ENCODE measurements around the gene SMYD4.

The SMYD4 gene

GRCh38 chr17:1762233-1762900 is 67.3 kb downstream of the SMYD4 start:
- no peaks in the 10 kb centered on the region for H3K9me3 ChIP-seq (ENCODE audit: insufficient read depth, low read length)
- peak overlapping the region; percentile 76 for H3K9ac ChIP-seq (ENCODE audit: insufficient read length, low read depth)
- H3K4me1 ChIP-seq (ENCODE audit: insufficient read depth, insufficient read length), result peaks cover 13% of the 10 kb centered on the region
- peaks cover 1% of the 10 kb centered on the region for H3K36me3 ChIP-seq (ENCODE audit: insufficient read depth, insufficient read length, low read length)
- no peaks in the 10 kb centered on the region for H3K27me3 ChIP-seq (ENCODE audit: insufficient read depth, insufficient read length)
- no peak for DNase-seq (ENCODE audit: low read depth, low spot score)
- TF ChIP-seq ZNF274 (IDR thresholded peaks at IDR 0.05; ENCODE audit: low read depth, low read length) (no peak), SUZ12 (IDR thresholded peaks at IDR 0.05; ENCODE audit: extremely low read depth, insufficient read depth, insufficient read length) (no peak), YY1 (IDR thresholded peaks at IDR 0.05; ENCODE audit: insufficient read depth, insufficient read length) (no peak)
- peak overlapping the region; percentile 56 for H3K4me3 ChIP-seq (ENCODE audit: insufficient read length, low read depth)

DNA sequence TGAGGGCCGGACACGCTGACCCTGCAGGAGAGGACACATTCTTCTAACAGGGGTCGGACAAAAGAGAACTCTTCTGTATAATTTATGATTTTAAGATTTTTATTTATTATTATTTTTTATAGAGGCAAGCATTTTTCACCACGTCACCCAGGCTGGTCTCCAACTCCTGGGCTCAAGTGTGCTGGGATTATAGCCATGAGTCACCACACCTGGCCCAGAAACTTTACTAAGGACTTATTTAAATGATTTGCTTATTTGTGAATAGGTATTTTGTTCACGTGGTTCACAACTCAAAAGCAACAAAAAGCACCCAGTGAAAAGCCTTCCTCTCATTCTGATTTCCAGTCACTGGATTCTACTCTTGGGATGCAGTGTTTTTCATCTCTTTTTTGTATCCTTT is 70.2 kb downstream of the SMYD4 start:
- H3K4me3 ChIP-seq (ENCODE audit: insufficient read length, low read depth), result no peak overlapping the region
- no peaks in the 10 kb centered on the region for H3K27me3 ChIP-seq (ENCODE audit: insufficient read depth, insufficient read length)
- peaks cover 9% of the 10 kb centered on the region for H3K4me1 ChIP-seq (ENCODE audit: insufficient read depth, insufficient read length)
- TF ChIP-seq ZNF274 (IDR thresholded peaks at IDR 0.05; ENCODE audit: low read depth, low read length) (no peak), SUZ12 (IDR thresholded peaks at IDR 0.05; ENCODE audit: extremely low read depth, insufficient read depth, insufficient read length) (no peak), YY1 (IDR thresholded peaks at IDR 0.05; ENCODE audit: insufficient read depth, insufficient read length) (no peak)
- H3K9ac ChIP-seq (ENCODE audit: insufficient read length, low read depth), result no peak overlapping the region
- H3K36me3 ChIP-seq (ENCODE audit: insufficient read depth, insufficient read length, low read length), result no peaks in the 10 kb centered on the region
- H3K9me3 ChIP-seq (ENCODE audit: insufficient read depth, low read length), result no peaks in the 10 kb centered on the region
- no peak for DNase-seq (ENCODE audit: low read depth, low spot score)

DNA sequence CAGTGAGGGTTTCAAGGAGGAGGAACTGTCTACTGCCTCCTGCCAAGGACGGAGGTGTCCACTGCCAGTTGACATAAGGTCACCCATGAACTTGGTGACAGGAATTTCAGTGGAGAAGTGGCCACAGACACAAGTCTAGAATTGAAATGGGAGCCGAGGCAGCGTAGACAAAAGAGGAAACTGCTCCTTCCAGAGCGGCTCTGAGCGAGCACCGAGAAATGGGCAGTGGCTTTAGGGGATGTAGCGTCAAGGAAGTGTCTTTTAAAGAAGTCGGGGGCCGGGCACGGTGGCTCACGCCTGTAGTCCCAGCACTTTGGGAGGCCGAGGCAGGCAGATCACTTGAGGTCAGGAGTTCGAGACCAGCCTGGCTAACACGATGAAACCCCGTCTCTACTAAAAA is 70.9 kb downstream of the SMYD4 start:
- no peaks in the 10 kb centered on the region for H3K36me3 ChIP-seq (ENCODE audit: insufficient read depth, insufficient read length, low read length)
- H3K27me3 ChIP-seq (ENCODE audit: insufficient read depth, insufficient read length), result no peaks in the 10 kb centered on the region
- H3K4me1 ChIP-seq (ENCODE audit: insufficient read depth, insufficient read length), result peaks cover 6% of the 10 kb centered on the region
- no peak for DNase-seq (ENCODE audit: low read depth, low spot score)
- H3K9ac ChIP-seq (ENCODE audit: insufficient read length, low read depth), result no peak overlapping the region
- no peaks in the 10 kb centered on the region for H3K9me3 ChIP-seq (ENCODE audit: insufficient read depth, low read length)
- no peak overlapping the region for H3K4me3 ChIP-seq (ENCODE audit: insufficient read length, low read depth)
- TF ChIP-seq SUZ12 (IDR thresholded peaks at IDR 0.05; ENCODE audit: extremely low read depth, insufficient read depth, insufficient read length) (no peak), YY1 (IDR thresholded peaks at IDR 0.05; ENCODE audit: insufficient read depth, insufficient read length) (no peak), ZNF274 (IDR thresholded peaks at IDR 0.05; ENCODE audit: low read depth, low read length) (no peak)

DNA sequence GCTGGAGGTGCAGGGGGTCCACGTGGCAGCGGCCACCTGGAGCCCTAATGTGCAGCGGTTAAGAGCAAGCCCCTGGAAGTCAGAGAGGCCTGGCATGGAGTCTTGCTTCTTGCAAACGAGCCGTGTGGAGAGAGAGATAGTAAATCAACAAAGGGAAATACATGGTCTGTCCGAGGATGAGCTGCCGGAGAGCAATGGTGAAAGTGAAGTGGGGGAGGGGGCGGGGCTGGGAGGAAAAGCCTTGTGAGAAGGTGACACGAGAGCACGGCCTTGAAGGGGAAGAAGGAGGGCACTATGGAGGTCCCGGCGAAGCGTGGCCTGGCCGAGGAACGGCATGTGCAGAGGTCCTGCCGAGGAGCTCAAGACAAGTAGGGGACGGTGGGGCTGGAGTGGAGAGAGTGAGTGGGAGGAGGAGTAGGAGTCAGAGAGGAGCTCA is 73.9 kb downstream of the SMYD4 start:
- no peak for DNase-seq (ENCODE audit: low read depth, low spot score)
- H3K9me3 ChIP-seq (ENCODE audit: insufficient read depth, low read length), result no peaks in the 10 kb centered on the region
- H3K4me3 ChIP-seq (ENCODE audit: insufficient read length, low read depth), result no peak overlapping the region
- no peaks in the 10 kb centered on the region for H3K36me3 ChIP-seq (ENCODE audit: insufficient read depth, insufficient read length, low read length)
- TF ChIP-seq ZNF274 (IDR thresholded peaks at IDR 0.05; ENCODE audit: low read depth, low read length), result no peak
- no peak overlapping the region for H3K9ac ChIP-seq (ENCODE audit: insufficient read length, low read depth)
- no peaks in the 10 kb centered on the region for H3K4me1 ChIP-seq (ENCODE audit: insufficient read depth, insufficient read length)
- no peaks in the 10 kb centered on the region for H3K27me3 ChIP-seq (ENCODE audit: insufficient read depth, insufficient read length)

DNA sequence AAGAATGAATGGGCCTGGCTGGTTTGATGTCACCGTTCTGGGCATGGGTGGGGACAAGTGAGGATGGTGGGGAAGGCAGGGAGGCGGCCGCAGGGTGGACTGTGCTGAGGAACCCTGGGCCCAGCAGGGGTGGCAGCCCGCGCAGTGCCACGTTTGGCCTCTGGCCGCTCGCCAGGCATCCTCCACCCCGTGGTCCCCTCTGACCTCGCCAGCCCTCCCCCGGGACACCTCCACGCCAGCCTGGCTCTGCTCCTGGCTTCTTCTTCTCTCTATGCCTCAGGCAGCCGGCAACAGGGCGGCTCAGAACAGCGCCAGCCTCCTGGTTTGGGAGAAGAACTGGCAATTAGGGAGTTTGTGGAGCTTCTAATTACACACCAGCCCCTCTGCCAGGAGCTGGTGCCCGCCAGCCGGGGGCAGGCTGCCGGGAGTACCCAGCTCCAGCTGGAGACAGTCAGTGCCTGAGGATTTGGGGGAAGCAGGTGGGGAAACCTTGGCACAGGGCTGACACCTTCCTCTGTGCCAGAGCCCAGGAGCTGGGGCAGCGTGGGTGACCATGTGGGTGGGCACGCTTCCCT is 74.4 kb downstream of the SMYD4 start:
- TF ChIP-seq ZNF274 (IDR thresholded peaks at IDR 0.05; ENCODE audit: low read depth, low read length), result no peak
- no peak for TF ChIP-seq SUZ12 (IDR thresholded peaks at IDR 0.05; ENCODE audit: extremely low read depth, insufficient read depth, insufficient read length)
- TF ChIP-seq YY1 (IDR thresholded peaks at IDR 0.05; ENCODE audit: insufficient read depth, insufficient read length), result no peak
- Histone ChIP-seq H3K27me3 (ENCODE audit: insufficient read depth, insufficient read length) (no peaks in the 10 kb centered on the region), H3K36me3 (ENCODE audit: insufficient read depth, insufficient read length, low read length) (no peaks in the 10 kb centered on the region), H3K9me3 (ENCODE audit: insufficient read depth, low read length) (no peaks in the 10 kb centered on the region), H3K4me1 (ENCODE audit: insufficient read depth, insufficient read length) (no peaks in the 10 kb centered on the region), H3K9ac (ENCODE audit: insufficient read length, low read depth) (no peak overlapping the region), H3K4me3 (ENCODE audit: insufficient read length, low read depth) (no peak overlapping the region)
- DNase-seq (ENCODE audit: low read depth, low spot score), result no peak

DNA sequence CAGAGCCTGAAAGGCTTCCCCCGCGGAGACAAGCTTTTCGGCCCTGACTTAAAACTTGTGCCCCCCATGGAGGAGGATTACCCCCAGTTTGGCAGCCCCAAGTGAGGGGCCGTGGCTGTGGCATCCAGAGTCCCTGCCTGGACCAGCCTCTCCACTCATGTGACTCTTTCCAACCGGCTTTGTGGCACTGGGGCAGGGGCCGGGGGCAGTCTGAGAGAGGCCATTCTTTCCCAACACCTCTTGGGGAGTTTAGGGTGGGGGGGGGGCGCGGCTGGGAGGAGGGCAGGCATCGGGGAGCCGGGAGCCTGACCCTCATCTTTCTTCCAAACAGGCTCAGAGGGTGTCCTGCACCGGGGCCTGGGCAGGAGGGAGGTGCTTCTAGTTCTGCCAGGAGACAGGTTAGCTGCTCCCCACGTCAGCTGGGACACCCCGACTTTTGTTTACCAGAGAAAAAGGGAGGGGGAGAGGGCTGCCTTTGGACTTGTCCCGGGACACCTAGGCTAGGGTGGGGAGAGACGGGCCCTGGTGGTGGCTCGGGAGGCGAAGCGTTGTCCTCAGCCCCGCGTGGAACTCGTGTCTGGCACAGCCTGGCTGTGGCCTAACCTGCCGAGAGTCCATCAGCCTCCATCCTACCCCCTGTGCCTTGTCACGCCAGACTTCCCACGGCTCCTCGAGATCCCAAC is 75.1 kb downstream of the SMYD4 start:
- Histone ChIP-seq H3K4me1 (ENCODE audit: insufficient read depth, insufficient read length) (no peaks in the 10 kb centered on the region), H3K36me3 (ENCODE audit: insufficient read depth, insufficient read length, low read length) (no peaks in the 10 kb centered on the region), H3K4me3 (ENCODE audit: insufficient read length, low read depth) (no peak overlapping the region), H3K27me3 (ENCODE audit: insufficient read depth, insufficient read length) (no peaks in the 10 kb centered on the region), H3K9me3 (ENCODE audit: insufficient read depth, low read length) (no peaks in the 10 kb centered on the region), H3K9ac (ENCODE audit: insufficient read length, low read depth) (no peak overlapping the region)
- no peak for TF ChIP-seq ZNF274 (IDR thresholded peaks at IDR 0.05; ENCODE audit: low read depth, low read length)
- no peak for TF ChIP-seq YY1 (IDR thresholded peaks at IDR 0.05; ENCODE audit: insufficient read depth, insufficient read length)
- no peak for TF ChIP-seq SUZ12 (IDR thresholded peaks at IDR 0.05; ENCODE audit: extremely low read depth, insufficient read depth, insufficient read length)
- no peak for DNase-seq (ENCODE audit: low read depth, low spot score)

- no peak for DNase-seq (ENCODE audit: low read depth, low spot score)
- TF ChIP-seq ZNF274 (IDR thresholded peaks at IDR 0.05; ENCODE audit: low read depth, low read length) (no peak), SUZ12 (IDR thresholded peaks at IDR 0.05; ENCODE audit: extremely low read depth, insufficient read depth, insufficient read length) (no peak), YY1 (IDR thresholded peaks at IDR 0.05; ENCODE audit: insufficient read depth, insufficient read length) (no peak)
- Histone ChIP-seq H3K9me3 (ENCODE audit: insufficient read depth, low read length) (no peaks in the 10 kb centered on the region), H3K36me3 (ENCODE audit: insufficient read depth, insufficient read length, low read length) (no peaks in the 10 kb centered on the region), H3K27me3 (ENCODE audit: insufficient read depth, insufficient read length) (no peaks in the 10 kb centered on the region), H3K4me1 (ENCODE audit: insufficient read depth, insufficient read length) (no peaks in the 10 kb centered on the region), H3K4me3 (ENCODE audit: insufficient read length, low read depth) (no peak overlapping the region), H3K9ac (ENCODE audit: insufficient read length, low read depth) (no peak overlapping the region)
Observed at GRCh38 chr17:1753767-1754429, 75.8 kb downstream of the SMYD4 start.
